Kidney epithelial cell (primary cell): ENCODE measurements around the gene PHF12. TPM values are rescaled to one million over a fixed set of nuclear protein-coding genes. Genes with fewer than 3 reads are reported as not detected.

Experiments used
- DNase-seq: peaks from one replicate; pipeline ENCODE4 v3.0.0-alpha.2; 2010; ENCODE audit warnings: low read depth
- H3K27me3 ChIP-seq: 2 replicates; pipeline ENCODE4 v1.6.0; 2011; ENCODE audit warnings: low read length; ENCODE audit not compliant: control insufficient read depth, insufficient read depth
- H3K36me3 ChIP-seq: 2 replicates; pipeline ENCODE4 v1.5.1; 2011; ENCODE audit warnings: low read length; ENCODE audit not compliant: control insufficient read depth, insufficient read depth
- H3K4me3 ChIP-seq: 2 replicates; pipeline ENCODE4 v1.5.1; 2011; ENCODE audit warnings: low read depth, mild to moderate bottlenecking, control low read depth, low read length
- total RNA-seq: library from RNA; depleted of rRNA; stranded (reverse); fragments of >200 nt; gene quantifications from 2 replicates; pipeline ENCODE4 v1.2.3, GENCODE V29; 2015
- TF ChIP-seq, protein P1 (sequence below): IDR thresholded peaks from 2 replicates; pipeline ENCODE4 v1.5.1; 2011; ENCODE audit warnings: mild to moderate bottlenecking, moderate library complexity, low read length, control low read depth, inconsistent platforms; ENCODE audit not compliant: insufficient read depth, poor library complexity, severe bottlenecking

Gene PHF12
- total RNA-seq, 1 donor from 2014 or later = 19.6 TPM

DNA sequence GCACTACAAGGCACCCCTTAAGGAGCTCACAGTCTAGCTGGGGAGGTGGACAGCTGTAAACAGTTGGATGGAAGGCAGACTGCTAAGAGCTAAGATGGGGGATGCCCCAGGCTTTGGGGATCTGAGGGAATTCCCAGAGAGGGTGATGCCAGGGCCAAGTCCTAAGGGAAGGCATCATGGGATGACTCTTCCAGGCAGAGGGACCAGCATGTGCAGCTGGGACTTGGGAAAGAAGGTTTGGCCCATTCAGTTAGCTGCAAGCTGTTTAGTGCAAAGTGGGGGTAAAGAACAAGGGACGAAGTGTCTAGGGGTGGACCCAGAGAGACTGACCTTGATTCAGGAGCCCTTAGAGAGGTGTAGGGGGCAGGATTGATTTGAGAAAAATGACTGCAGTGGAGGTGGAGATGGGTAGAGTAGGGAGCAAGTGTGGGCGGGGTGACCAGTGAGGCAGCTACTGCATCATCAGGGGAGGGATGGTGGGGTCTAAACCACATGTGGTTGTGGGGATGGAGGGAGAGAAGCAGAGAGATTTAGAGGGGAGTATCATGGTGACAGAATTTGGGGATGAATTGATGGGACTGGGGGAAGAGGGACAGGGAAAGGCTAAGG, 27.1 kb upstream of the PHF12 start:
- H3K27me3 ChIP-seq = peaks cover 21% of the 10 kb centered on the region
- H3K4me3 ChIP-seq = no peak overlapping the region
- no peak for DNase-seq
- TF ChIP-seq, protein P1, sequence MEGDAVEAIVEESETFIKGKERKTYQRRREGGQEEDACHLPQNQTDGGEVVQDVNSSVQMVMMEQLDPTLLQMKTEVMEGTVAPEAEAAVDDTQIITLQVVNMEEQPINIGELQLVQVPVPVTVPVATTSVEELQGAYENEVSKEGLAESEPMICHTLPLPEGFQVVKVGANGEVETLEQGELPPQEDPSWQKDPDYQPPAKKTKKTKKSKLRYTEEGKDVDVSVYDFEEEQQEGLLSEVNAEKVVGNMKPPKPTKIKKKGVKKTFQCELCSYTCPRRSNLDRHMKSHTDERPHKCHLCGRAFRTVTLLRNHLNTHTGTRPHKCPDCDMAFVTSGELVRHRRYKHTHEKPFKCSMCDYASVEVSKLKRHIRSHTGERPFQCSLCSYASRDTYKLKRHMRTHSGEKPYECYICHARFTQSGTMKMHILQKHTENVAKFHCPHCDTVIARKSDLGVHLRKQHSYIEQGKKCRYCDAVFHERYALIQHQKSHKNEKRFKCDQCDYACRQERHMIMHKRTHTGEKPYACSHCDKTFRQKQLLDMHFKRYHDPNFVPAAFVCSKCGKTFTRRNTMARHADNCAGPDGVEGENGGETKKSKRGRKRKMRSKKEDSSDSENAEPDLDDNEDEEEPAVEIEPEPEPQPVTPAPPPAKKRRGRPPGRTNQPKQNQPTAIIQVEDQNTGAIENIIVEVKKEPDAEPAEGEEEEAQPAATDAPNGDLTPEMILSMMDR = no peak
- no peaks in the 10 kb centered on the region for H3K36me3 ChIP-seq

DNA sequence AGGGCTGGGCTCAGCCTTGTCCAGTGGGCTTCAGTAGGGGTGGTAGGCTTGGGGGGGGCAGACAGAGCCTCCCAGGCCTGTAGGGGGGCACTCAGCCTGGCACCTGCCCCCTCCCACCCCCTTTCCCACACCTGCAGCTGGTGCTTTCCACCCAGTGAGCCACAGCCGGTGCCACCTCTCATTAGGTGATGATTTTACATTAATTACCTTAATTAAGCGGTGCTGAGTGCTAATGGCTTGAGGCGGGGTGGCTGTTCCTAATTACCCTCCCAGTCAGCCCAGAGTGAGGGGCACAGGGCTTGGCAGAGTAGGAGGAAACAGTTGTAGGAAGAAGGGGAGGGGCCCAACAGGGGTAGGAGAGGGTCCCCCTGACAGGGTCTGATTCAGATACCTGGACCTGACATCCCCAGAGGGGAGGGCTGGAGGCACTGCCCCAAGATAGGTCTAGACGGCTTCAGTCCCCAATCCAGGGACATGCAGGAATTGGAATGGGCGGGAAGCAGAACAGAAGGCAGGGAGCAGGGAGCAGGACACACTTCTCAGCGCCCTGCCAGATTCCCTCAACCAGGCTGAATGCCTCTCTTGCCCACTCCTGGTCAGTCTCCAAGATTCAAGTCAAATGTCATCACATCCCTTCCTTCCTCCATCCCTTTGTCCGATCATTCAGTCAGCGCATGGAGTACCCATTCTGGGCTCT, 26.5 kb upstream of the PHF12 start:
- DNase-seq = no peak
- TF ChIP-seq, protein P1 = no peak
- Histone ChIP-seq H3K36me3 (no peaks in the 10 kb centered on the region), H3K4me3 (no peak overlapping the region), H3K27me3 (peaks cover 23% of the 10 kb centered on the region)

DNA sequence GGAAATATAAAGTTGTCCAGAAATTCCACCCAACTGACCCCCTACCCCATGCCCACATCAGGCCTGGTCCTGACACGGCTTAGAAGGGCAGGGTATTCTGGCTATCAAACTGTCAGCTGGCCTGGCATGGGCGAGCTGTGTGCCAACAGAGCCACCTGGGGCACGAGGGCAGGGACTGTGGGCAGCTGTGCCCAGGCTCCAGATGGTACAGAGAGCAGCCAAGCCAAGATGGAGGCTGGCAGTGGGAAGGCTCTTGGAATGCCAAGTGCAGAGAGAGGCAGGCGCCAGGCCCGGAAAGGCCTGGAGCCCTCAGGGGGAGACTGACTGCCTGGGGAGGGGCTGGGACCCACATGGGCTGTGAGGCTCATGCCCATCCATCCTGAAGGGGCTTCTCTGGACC, 24.3 kb upstream of the PHF12 start:
- Histone ChIP-seq H3K27me3 (peaks cover 28% of the 10 kb centered on the region), H3K4me3 (no peak overlapping the region), H3K36me3 (no peaks in the 10 kb centered on the region)
- TF ChIP-seq, protein P1 = no peak
- no peak for DNase-seq

DNA sequence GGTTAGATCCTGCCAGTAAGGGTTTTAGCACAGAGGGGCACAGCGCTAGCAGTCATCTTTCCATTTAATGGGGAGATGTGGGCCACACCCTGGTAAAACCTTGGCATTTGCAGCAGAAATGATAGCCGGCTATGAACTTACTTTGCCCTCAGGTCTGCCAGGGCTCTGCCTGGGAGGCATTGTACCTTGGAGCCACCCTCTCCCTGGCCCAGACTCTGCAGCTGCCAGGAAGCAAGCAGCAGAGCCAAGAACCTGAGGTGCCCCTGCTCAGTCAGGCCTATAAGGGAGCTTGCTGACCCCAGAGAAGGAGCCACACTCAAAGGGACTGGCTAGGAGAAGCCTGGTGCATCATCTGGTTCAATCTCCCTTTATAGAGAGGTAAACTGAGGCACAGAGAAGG, 23.7 kb upstream of the PHF12 start:
- DNase-seq = no peak
- no peaks in the 10 kb centered on the region for H3K36me3 ChIP-seq
- no peak overlapping the region for H3K4me3 ChIP-seq
- TF ChIP-seq, protein P1 = no peak
- H3K27me3 ChIP-seq = peaks cover 33% of the 10 kb centered on the region

DNA sequence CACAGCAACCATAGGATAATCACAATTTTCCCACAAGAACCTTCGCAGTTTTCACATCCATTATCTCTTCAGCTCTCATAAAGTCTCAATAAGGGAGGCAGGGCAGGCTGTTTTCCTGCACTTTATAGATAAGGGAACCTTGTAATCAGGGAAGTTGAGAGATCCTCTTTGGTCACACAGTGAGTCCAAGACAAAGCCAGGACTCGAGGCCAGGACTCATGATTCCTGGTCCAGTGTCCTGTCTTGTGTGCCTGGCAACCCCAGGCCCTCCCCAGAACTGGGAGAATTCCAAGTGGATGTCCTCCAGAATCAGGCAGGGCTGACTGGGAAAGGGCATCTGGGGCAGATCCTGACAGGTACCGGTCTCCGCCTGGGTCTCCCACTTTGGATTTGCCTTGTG, 23.1 kb upstream of the PHF12 start:
- no peaks in the 10 kb centered on the region for H3K36me3 ChIP-seq
- TF ChIP-seq, protein P1 = no peak
- H3K27me3 ChIP-seq = peaks cover 37% of the 10 kb centered on the region
- no peak overlapping the region for H3K4me3 ChIP-seq
- no peak for DNase-seq
